Measurements from ENCODE around the gene LTB4R2. TPM values are rescaled to one million over a fixed set of nuclear protein-coding genes. Genes with fewer than 3 reads are reported as not detected.
A peak's percentile ranks its signal among the peaks of the same experiment; 100 is the strongest.
"Not testable (repeated sequence)": the region's sequence is repeated elsewhere in the genome, so short reads cannot be mapped to it uniquely, and the experiment has no call there.

LTB4R2 gene
- total RNA-seq, 1 donor from 2014 or later = 9.3 TPM

DNA sequence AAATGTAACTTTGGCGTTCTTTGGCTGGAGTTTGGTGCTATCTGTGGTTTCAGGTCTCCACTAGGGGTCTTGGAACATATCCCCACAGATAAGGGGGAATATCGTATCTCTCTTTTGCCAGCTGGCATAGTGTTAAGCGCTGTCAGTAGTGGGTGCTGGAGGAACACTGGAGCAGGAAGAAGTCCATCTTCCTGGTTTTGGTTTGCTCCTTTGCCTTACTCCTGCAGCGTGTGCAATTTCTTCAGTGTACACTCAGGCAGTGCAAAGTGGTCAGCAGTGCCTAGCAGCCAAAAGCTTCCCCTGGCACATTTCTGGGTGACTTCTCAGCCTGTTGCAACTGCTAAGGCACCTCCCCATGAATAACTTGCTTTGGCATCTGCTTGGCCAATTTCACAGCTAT is 41.6 kb downstream of the LTB4R2 start:
- Histone ChIP-seq H4K20me1 (ENCODE audit: insufficient read depth, low read length) (no peaks in the 10 kb centered on the region), H3K27ac (ENCODE audit: low read depth, low read length) (no peak overlapping the region), H3K27me3 (ENCODE audit: insufficient read depth, low read length) (peaks cover 45% of the 10 kb centered on the region), H2AFZ (ENCODE audit: low read depth, low read length) (no peak overlapping the region), H3K79me2 (ENCODE audit: insufficient read depth, low read length) (no peaks in the 10 kb centered on the region), H3K4me1 (ENCODE audit: insufficient read depth, low read length) (no peaks in the 10 kb centered on the region), H3K4me2 (ENCODE audit: low read length) (no peak overlapping the region), H3K9me3 (ENCODE audit: insufficient read depth, low read depth, low read length) (no peaks in the 10 kb centered on the region), H3K9ac (ENCODE audit: low read length) (no peak overlapping the region), H3K36me3 (ENCODE audit: insufficient read depth, low read length) (no peaks in the 10 kb centered on the region), H3K4me3 (ENCODE audit: insufficient read depth, low read depth, low read length) (no peak overlapping the region)
- TF ChIP-seq, protein P1, sequence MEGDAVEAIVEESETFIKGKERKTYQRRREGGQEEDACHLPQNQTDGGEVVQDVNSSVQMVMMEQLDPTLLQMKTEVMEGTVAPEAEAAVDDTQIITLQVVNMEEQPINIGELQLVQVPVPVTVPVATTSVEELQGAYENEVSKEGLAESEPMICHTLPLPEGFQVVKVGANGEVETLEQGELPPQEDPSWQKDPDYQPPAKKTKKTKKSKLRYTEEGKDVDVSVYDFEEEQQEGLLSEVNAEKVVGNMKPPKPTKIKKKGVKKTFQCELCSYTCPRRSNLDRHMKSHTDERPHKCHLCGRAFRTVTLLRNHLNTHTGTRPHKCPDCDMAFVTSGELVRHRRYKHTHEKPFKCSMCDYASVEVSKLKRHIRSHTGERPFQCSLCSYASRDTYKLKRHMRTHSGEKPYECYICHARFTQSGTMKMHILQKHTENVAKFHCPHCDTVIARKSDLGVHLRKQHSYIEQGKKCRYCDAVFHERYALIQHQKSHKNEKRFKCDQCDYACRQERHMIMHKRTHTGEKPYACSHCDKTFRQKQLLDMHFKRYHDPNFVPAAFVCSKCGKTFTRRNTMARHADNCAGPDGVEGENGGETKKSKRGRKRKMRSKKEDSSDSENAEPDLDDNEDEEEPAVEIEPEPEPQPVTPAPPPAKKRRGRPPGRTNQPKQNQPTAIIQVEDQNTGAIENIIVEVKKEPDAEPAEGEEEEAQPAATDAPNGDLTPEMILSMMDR (IDR thresholded peaks at IDR 0.05; ENCODE audit: insufficient read depth, low read depth, low read length) = no peak
- no peak for TF ChIP-seq EZH2 (IDR thresholded peaks at IDR 0.05; ENCODE audit: insufficient read depth, low read length)
- no peak overlapping the region for H3K27ac Mint-ChIP-seq (ENCODE audit: unreplicated experiment)
- H3K9me3 Mint-ChIP-seq (ENCODE audit: unreplicated experiment) = peaks cover 4% of the 10 kb centered on the region
- FAIRE-seq (no peak), DNase-seq (ENCODE audit: low read depth) (no peak)
- peaks cover 53% of the 10 kb centered on the region for H3K27me3 Mint-ChIP-seq (ENCODE audit: low read depth, unreplicated experiment)
- peaks cover 2% of the 10 kb centered on the region for H3K4me1 Mint-ChIP-seq (ENCODE audit: low read depth, unreplicated experiment)
- no peak overlapping the region for H3K4me3 Mint-ChIP-seq (ENCODE audit: unreplicated experiment)
- no peaks in the 10 kb centered on the region for H3K36me3 Mint-ChIP-seq (ENCODE audit: low read depth, unreplicated experiment)

DNA sequence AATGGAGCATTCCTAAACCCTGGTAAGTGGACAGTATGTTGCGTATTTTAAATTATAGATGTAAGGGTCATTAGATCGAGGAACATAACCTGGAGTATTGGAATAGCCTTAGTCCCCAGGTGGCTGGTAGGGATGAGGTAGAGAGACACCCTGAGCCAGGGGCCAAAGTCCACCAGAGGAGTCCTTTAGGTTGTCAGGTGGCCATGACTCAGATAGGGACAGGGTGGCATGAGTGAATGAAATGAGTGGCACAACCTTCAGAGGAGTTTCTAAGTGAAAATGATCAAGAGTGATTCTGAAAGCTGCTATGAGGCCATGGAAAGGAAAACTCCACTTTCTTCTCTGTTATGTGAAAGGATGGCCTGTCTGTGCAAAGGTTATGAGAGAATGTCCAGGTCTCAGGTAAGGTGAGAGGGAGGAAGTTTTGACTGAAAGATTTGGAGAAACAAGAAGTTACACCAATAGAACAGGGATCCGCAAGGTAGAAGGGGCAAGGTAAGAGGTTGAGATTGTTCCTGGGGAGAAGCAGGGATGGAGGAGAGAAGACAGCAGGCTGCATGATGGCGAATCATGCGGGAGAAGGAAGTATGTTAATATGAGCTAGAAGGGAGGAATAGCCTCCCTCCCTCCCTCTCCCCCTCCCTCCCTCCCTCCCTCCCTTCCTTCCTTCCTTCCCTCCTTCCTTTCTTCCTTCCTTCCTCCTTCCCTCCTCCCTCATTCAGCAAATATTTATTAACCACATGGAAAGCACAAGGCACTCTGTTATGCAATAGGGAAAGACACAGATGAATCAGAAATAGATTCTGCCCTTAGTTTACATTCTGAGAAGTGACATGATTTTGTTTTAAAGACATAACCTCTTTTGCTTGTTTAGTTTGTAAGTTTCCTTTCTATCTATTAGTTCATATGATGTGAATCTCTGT is 43.9 kb downstream of the LTB4R2 start:
- TF ChIP-seq, protein P1 (IDR thresholded peaks at IDR 0.05; ENCODE audit: insufficient read depth, low read depth, low read length) = no peak
- no peak for TF ChIP-seq EZH2 (IDR thresholded peaks at IDR 0.05; ENCODE audit: insufficient read depth, low read length)
- Histone ChIP-seq H3K36me3 (ENCODE audit: insufficient read depth, low read length) (no peaks in the 10 kb centered on the region), H3K4me1 (ENCODE audit: insufficient read depth, low read length) (no peaks in the 10 kb centered on the region), H3K27ac (ENCODE audit: low read depth, low read length) (no peak overlapping the region), H2AFZ (ENCODE audit: low read depth, low read length) (no peak overlapping the region), H3K27me3 (ENCODE audit: insufficient read depth, low read length) (peaks cover 40% of the 10 kb centered on the region), H3K9me3 (ENCODE audit: insufficient read depth, low read depth, low read length) (no peaks in the 10 kb centered on the region), H3K79me2 (ENCODE audit: insufficient read depth, low read length) (no peaks in the 10 kb centered on the region), H3K4me3 (ENCODE audit: insufficient read depth, low read depth, low read length) (no peak overlapping the region), H3K4me2 (ENCODE audit: low read length) (no peak overlapping the region), H4K20me1 (ENCODE audit: insufficient read depth, low read length) (no peaks in the 10 kb centered on the region), H3K9ac (ENCODE audit: low read length) (no peak overlapping the region)
- Mint-ChIP-seq H3K9me3 (ENCODE audit: unreplicated experiment) (peaks cover 4% of the 10 kb centered on the region), H3K36me3 (ENCODE audit: low read depth, unreplicated experiment) (no peaks in the 10 kb centered on the region), H3K4me3 (ENCODE audit: unreplicated experiment) (no peak overlapping the region), H3K27ac (ENCODE audit: unreplicated experiment) (no peak overlapping the region), H3K4me1 (ENCODE audit: low read depth, unreplicated experiment) (peaks cover 2% of the 10 kb centered on the region), H3K27me3 (ENCODE audit: low read depth, unreplicated experiment) (peaks cover 47% of the 10 kb centered on the region)
- DNase-seq (ENCODE audit: low read depth) (peak; percentile 21), FAIRE-seq (no peak)

DNA sequence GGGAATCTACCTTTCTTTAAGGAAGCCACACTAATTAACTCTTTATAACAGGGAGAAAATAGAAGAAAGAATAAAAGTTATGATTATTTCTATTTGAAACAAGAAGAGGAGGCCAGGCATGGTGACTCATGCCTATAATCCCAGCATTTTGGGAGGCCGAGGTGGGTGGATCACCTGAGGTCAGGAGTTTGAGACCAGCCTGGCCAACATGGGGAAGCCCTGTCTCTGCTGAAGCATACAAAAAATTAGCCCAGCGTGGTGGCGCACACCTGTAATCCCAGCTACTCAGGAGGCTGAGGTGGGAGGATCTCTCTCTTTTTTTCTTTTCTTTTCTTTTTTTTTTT is 44.5 kb downstream of the LTB4R2 start:
- H3K4me2 ChIP-seq (ENCODE audit: low read length); H3K4me3 ChIP-seq (ENCODE audit: insufficient read depth, low read depth, low read length); H3K4me1 ChIP-seq (ENCODE audit: insufficient read depth, low read length); H3K79me2 ChIP-seq (ENCODE audit: insufficient read depth, low read length); H3K9me3 ChIP-seq (ENCODE audit: insufficient read depth, low read depth, low read length); H3K4me1 Mint-ChIP-seq (ENCODE audit: low read depth, unreplicated experiment); H3K27ac ChIP-seq (ENCODE audit: low read depth, low read length); DNase-seq (ENCODE audit: low read depth); H2AFZ ChIP-seq (ENCODE audit: low read depth, low read length); H4K20me1 ChIP-seq (ENCODE audit: insufficient read depth, low read length); H3K27ac Mint-ChIP-seq (ENCODE audit: unreplicated experiment); H3K36me3 Mint-ChIP-seq (ENCODE audit: low read depth, unreplicated experiment); H3K36me3 ChIP-seq (ENCODE audit: insufficient read depth, low read length); H3K4me3 Mint-ChIP-seq (ENCODE audit: unreplicated experiment); H3K9ac ChIP-seq (ENCODE audit: low read length); H3K9me3 Mint-ChIP-seq (ENCODE audit: unreplicated experiment); FAIRE-seq: not testable (repeated sequence)
- H3K27me3 ChIP-seq (ENCODE audit: insufficient read depth, low read length) = peaks cover 36% of the 10 kb centered on the region
- peaks cover 40% of the 10 kb centered on the region for H3K27me3 Mint-ChIP-seq (ENCODE audit: low read depth, unreplicated experiment)

All from astrocyte (in vitro differentiated cells and primary cell).